ENCODE data around the gene KRT81. TPM values are rescaled to one million over a fixed set of nuclear protein-coding genes. Genes with fewer than 3 reads are reported as not detected.
"Not testable (repeated sequence)": the region's sequence is repeated elsewhere in the genome, so short reads cannot be mapped to it uniquely, and the experiment has no call there.

KRT81 gene
- total RNA-seq, 1 donor from 2014 or later: not detected

DNA sequence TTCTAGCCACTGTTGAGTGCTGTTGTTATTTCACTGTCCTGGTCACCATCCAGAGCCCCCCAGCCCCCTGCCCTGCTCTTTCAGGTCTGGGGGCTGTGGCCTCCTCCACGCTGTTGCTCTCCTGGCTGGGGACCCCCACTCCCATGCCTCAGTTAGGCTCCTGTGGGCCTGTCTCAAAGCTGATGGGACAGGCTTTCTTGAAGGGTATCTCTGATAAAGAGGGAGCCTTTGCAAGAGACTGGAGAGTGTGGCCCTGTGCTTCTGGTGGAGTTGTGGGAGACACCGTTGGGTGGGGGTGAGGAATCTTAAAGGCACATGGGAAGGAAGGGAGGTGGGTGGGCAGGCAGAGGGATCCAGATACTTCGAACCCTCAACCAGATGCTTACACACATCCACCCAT is 29.0 kb downstream of the KRT81 start:
- H3K27me3 Mint-ChIP-seq (ENCODE audit: unreplicated experiment): peaks cover 7% of the 10 kb centered on the region
- TF ChIP-seq CTCF (IDR thresholded peaks at IDR 0.05; ENCODE audit: unreplicated experiment): no peak
- no peak overlapping the region for H3K27ac Mint-ChIP-seq (ENCODE audit: unreplicated experiment)
- no peaks in the 10 kb centered on the region for H3K36me3 Mint-ChIP-seq (ENCODE audit: low read depth, unreplicated experiment)
- no peak overlapping the region for H3K4me3 Mint-ChIP-seq (ENCODE audit: unreplicated experiment)
- no peaks in the 10 kb centered on the region for H3K9me3 Mint-ChIP-seq (ENCODE audit: unreplicated experiment)
- H3K4me1 Mint-ChIP-seq (ENCODE audit: unreplicated experiment): no peaks in the 10 kb centered on the region
- no peak for DNase-seq (ENCODE audit: low spot score)

- Mint-ChIP-seq H3K36me3 (ENCODE audit: low read depth, unreplicated experiment) (no peaks in the 10 kb centered on the region), H3K27ac (ENCODE audit: unreplicated experiment) (no peak overlapping the region), H3K4me1 (ENCODE audit: unreplicated experiment) (peaks cover 10% of the 10 kb centered on the region), H3K27me3 (ENCODE audit: unreplicated experiment) (peaks cover 10% of the 10 kb centered on the region), H3K9me3 (ENCODE audit: unreplicated experiment) (no peaks in the 10 kb centered on the region), H3K4me3 (ENCODE audit: unreplicated experiment) (no peak overlapping the region)
- no peak for TF ChIP-seq CTCF (IDR thresholded peaks at IDR 0.05; ENCODE audit: unreplicated experiment)
- DNase-seq (ENCODE audit: low spot score): no peak
Observed at GRCh38 chr12:52261208-52261484, 30.2 kb downstream of the KRT81 start.

GRCh38 chr12:52260361-52261207 is 30.8 kb downstream of the KRT81 start:
- H3K27me3 Mint-ChIP-seq (ENCODE audit: unreplicated experiment): peaks cover 12% of the 10 kb centered on the region
- H3K4me1 Mint-ChIP-seq (ENCODE audit: unreplicated experiment): peaks cover 10% of the 10 kb centered on the region
- H3K36me3 Mint-ChIP-seq (ENCODE audit: low read depth, unreplicated experiment): no peaks in the 10 kb centered on the region
- no peak overlapping the region for H3K27ac Mint-ChIP-seq (ENCODE audit: unreplicated experiment)
- no peak for TF ChIP-seq CTCF (IDR thresholded peaks at IDR 0.05; ENCODE audit: unreplicated experiment)
- no peak for DNase-seq (ENCODE audit: low spot score)
- H3K4me3 Mint-ChIP-seq (ENCODE audit: unreplicated experiment): no peak overlapping the region
- no peaks in the 10 kb centered on the region for H3K9me3 Mint-ChIP-seq (ENCODE audit: unreplicated experiment)

DNA sequence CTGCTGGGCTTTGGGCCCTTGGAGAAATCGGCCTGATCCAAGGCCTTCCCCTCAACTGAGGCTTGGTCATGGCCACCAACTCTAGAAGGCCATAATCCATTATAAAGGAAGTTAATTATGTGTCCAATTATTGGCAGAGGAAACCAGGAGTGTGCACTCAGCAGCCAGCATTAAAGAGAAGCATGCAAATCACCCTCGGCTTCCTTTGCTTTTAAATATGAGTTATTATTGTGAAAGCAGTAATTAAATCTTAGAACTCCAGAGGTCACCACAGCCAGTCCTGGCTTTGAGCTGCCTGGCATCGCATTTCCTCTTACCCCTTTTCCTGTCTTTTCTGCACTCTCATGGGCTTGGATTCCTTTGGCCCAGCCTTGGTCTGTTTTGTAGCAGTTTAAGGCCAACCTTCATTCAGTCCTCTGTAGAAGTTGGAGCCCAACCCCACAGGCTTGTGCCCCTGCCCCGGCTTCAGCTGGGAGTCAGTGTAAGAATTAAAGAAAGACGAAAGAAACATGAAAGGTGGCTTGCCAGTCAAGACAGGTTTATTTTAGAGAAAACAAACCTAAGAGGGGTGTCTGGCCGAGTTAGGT is 31.6 kb downstream of the KRT81 start:
- Mint-ChIP-seq H3K4me3 (ENCODE audit: unreplicated experiment) (no peak overlapping the region), H3K4me1 (ENCODE audit: unreplicated experiment) (peaks cover 10% of the 10 kb centered on the region), H3K36me3 (ENCODE audit: low read depth, unreplicated experiment) (no peaks in the 10 kb centered on the region), H3K27me3 (ENCODE audit: unreplicated experiment) (peaks cover 12% of the 10 kb centered on the region), H3K9me3 (ENCODE audit: unreplicated experiment) (no peaks in the 10 kb centered on the region), H3K27ac (ENCODE audit: unreplicated experiment) (no peak overlapping the region)
- no peak for DNase-seq (ENCODE audit: low spot score)
- TF ChIP-seq CTCF (IDR thresholded peaks at IDR 0.05; ENCODE audit: unreplicated experiment): no peak

DNA sequence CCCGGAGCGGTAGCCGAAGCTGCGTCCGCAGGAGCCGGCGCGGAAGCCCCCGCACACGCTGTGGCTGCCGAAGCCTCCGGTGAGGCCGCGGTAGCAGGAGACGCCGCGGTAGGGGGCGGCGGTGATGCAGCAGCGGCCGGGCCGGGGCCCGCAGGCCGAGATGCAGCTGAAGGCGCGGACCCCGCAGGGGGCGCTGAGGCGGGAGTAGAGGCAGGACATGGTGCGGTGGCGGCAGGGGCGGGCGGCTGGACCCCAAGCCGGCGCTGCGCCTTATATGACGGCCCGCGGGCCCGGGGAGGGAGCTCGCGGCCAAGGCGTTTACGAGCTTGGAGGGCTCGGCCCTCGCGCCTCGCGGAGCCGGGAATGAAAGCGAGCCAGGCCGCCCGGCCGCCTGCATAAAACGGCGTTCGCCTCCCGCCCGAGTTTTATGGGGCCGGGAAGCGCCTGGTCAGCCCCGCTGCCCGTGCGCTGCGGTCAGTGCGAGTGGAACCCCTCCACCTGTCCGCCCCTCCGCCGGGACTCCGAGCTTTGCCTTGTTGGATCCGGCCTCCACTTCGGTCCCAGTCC is 32.9 kb downstream of the KRT81 start:
- Mint-ChIP-seq H3K4me1 (ENCODE audit: unreplicated experiment) (peaks cover 10% of the 10 kb centered on the region), H3K27me3 (ENCODE audit: unreplicated experiment) (peaks cover 11% of the 10 kb centered on the region), H3K27ac (ENCODE audit: unreplicated experiment) (no peak overlapping the region), H3K9me3 (ENCODE audit: unreplicated experiment) (no peaks in the 10 kb centered on the region), H3K36me3 (ENCODE audit: low read depth, unreplicated experiment) (no peaks in the 10 kb centered on the region), H3K4me3 (ENCODE audit: unreplicated experiment) (no peak overlapping the region)
- DNase-seq (ENCODE audit: low spot score): peak; percentile 60
- no peak for TF ChIP-seq CTCF (IDR thresholded peaks at IDR 0.05; ENCODE audit: unreplicated experiment)

GRCh38 chr12:52257922-52258321 is 33.4 kb downstream of the KRT81 start:
- not testable (repeated sequence) for H3K9me3 Mint-ChIP-seq (ENCODE audit: unreplicated experiment); H3K4me3 Mint-ChIP-seq (ENCODE audit: unreplicated experiment); H3K36me3 Mint-ChIP-seq (ENCODE audit: low read depth, unreplicated experiment); DNase-seq (ENCODE audit: low spot score); H3K27ac Mint-ChIP-seq (ENCODE audit: unreplicated experiment)
- Mint-ChIP-seq H3K4me1 (ENCODE audit: unreplicated experiment) (peaks cover 10% of the 10 kb centered on the region), H3K27me3 (ENCODE audit: unreplicated experiment) (peaks cover 11% of the 10 kb centered on the region)
